ENCODE data around the gene PASK. TPM values are rescaled to one million over a fixed set of nuclear protein-coding genes. Genes with fewer than 3 reads are reported as not detected.

Gene PASK
- total and polyA plus RNA-seq, 7 donors: 1.4 to 16.4 (median 4.4) TPM

DNA sequence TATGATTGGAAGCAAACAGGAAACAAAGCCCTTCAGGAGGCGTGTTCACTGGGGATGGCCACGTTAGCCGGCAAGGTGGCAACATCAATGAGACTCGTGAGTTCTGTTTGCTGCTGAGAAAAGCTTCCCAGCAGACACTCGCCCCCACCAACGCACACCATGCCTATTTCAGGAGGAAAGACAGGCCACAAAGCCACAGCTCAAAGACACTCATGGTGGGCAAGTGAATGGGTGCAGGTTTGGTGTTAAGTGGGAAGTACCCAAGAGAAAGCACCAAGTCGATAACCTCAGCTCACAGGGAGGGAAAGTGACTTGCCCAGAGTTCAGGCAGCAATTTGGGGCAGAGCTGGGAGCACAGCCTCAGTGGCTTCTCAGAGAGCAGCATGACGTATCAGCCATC is 36.7 kb downstream of the PASK start:
- H3K27me3 ChIP-seq: no peaks in the 10 kb centered on the region
- no peaks in the 10 kb centered on the region for H3K4me1 ChIP-seq
- intact Hi-C loops (cut with DNase I): no loop called here
- no peaks in the 10 kb centered on the region for H3K36me3 ChIP-seq
- no peaks in the 10 kb centered on the region for H3K9me3 ChIP-seq
- H3K27ac ChIP-seq: no peak overlapping the region
- peak; percentile 13 for DNase-seq
- no peak overlapping the region for H3K4me3 ChIP-seq
- 81% methylated on average over 8 of the region's 8 CpGs for WGBS, 2 donors
- no peak for TF ChIP-seq POLR2AphosphoS5 (IDR thresholded peaks at IDR 0.05)
- TF ChIP-seq, protein P1, sequence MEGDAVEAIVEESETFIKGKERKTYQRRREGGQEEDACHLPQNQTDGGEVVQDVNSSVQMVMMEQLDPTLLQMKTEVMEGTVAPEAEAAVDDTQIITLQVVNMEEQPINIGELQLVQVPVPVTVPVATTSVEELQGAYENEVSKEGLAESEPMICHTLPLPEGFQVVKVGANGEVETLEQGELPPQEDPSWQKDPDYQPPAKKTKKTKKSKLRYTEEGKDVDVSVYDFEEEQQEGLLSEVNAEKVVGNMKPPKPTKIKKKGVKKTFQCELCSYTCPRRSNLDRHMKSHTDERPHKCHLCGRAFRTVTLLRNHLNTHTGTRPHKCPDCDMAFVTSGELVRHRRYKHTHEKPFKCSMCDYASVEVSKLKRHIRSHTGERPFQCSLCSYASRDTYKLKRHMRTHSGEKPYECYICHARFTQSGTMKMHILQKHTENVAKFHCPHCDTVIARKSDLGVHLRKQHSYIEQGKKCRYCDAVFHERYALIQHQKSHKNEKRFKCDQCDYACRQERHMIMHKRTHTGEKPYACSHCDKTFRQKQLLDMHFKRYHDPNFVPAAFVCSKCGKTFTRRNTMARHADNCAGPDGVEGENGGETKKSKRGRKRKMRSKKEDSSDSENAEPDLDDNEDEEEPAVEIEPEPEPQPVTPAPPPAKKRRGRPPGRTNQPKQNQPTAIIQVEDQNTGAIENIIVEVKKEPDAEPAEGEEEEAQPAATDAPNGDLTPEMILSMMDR (IDR thresholded peaks at IDR 0.05): no peak
- TF ChIP-seq POLR2A (IDR thresholded peaks at IDR 0.05): no peak
- TF ChIP-seq EP300 (IDR thresholded peaks at IDR 0.05): no peak

DNA sequence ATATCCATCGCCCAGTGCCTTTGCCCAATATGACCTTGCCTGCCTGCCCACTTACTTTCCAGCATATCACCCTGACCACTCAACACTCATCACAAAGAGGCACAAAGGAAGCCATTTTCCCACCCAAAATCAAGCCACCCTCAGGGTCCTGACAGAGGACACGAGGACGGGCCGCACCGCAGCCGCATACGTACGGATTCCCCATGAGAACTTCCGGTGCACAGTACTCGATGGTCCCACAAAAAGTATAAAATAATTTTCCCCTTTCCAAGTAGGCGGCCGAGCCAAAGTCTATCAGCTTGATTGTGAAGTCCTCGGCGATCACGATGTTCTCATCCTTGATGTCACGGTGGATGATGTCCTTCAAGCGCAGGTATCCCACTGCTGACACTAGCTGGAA is 37.2 kb downstream of the PASK start:
- Histone ChIP-seq H3K4me3 (no peak overlapping the region), H3K4me1 (no peaks in the 10 kb centered on the region)
- 90 to 94% methylated on average over 17 of the region's 17 CpGs for whole genome bisulfite sequencing, 2 donors

DNA sequence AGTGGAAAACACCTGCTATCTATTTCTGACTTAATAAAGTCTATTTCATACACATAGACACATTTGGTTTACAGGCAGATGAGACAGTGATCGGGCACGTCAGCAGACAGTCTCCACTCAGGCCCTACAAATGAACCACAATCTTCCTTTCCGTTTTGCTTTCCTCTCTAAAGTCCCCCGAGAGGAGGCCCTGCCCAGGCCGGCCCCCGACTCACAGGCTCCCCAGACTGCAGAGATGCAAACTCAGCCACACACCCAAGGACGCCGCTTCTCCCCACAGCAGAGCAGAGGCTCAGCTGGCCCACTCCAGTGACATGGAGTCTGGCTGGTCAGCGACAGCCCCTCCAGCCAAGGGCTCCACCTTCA is 37.8 kb downstream of the PASK start:
- TF ChIP-seq, protein P1 (IDR thresholded peaks at IDR 0.05): no peak
- TF ChIP-seq POLR2A (IDR thresholded peaks at IDR 0.05) (no peak), EP300 (IDR thresholded peaks at IDR 0.05) (no peak), POLR2AphosphoS5 (IDR thresholded peaks at IDR 0.05) (no peak)
- DNase-seq: peak; percentile 38
- H3K9me3 ChIP-seq: no peaks in the 10 kb centered on the region
- intact Hi-C loops (cut with DNase I): no loop called here
- H3K27ac ChIP-seq: no peak overlapping the region
- H3K4me3 ChIP-seq: no peak overlapping the region
- H3K27me3 ChIP-seq: no peaks in the 10 kb centered on the region
- no peaks in the 10 kb centered on the region for H3K36me3 ChIP-seq
- H3K4me1 ChIP-seq: no peaks in the 10 kb centered on the region
- 81 to 87% methylated on average over 9 of the region's 9 CpGs for WGBS, 2 donors

More for the DNA sequence above, 37.2 kb downstream of the PASK start:
- Histone ChIP-seq H3K9me3 (no peaks in the 10 kb centered on the region), H3K36me3 (no peaks in the 10 kb centered on the region), H3K27ac (no peak overlapping the region), H3K27me3 (no peaks in the 10 kb centered on the region)
- intact Hi-C loops (cut with DNase I): no loop called here
- DNase-seq: peak; percentile 15
- TF ChIP-seq EP300 (IDR thresholded peaks at IDR 0.05) (no peak), POLR2AphosphoS5 (IDR thresholded peaks at IDR 0.05) (no peak), POLR2A (IDR thresholded peaks at IDR 0.05) (no peak)
- TF ChIP-seq, protein P1 (IDR thresholded peaks at IDR 0.05): no peak

DNA sequence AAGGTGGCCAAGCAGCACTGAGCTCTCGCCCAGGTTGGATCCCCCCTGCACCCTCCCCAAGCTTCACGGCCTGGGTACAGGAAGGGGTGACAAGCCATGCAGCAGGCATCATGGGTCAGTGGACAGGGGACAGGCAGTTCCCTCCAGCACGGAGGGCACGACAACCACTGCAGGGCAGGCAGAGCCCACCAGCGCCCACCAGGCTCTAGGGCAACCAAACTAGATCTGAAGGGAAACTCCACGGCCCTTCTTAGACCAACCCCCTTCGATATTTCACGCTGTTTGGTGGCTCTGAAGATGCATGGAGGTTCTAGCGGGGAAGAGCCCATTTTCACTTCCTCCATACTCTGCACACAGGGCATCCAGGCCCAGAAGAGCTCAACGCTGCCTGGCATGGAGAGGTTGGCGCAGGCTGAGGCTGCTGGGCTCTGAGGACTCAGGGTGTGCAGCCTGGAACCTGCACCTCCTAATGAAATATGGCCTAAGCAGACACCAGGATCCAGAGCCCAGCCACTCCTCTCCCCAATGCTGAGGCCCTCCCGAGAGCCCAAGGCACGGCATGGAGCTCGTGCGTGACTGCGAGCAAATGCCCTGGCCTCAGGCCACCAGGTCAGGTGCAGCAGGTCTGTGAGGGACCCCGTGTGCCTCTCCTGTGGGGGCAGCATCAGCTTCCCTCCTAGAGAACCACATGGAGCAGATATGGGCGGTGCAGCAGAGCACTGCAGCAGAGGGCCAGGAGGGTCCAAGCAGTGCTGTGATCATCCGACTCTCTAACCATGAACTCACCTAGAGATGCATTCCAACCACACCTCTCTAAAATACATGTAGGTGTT is 38.4 kb downstream of the PASK start:
- Histone ChIP-seq H3K9me3 (no peaks in the 10 kb centered on the region), H3K4me3 (no peak overlapping the region), H3K27ac (no peak overlapping the region), H3K36me3 (no peaks in the 10 kb centered on the region), H3K27me3 (no peaks in the 10 kb centered on the region), H3K4me1 (no peaks in the 10 kb centered on the region)
- WGBS, 2 donors: 80 to 89% methylated on average over 19 of the region's 19 CpGs
- DNase-seq: peak; percentile 33
- intact Hi-C loops (cut with DNase I): no loop called here
- TF ChIP-seq, protein P1 (IDR thresholded peaks at IDR 0.05): no peak
- no peak for TF ChIP-seq POLR2AphosphoS5 (IDR thresholded peaks at IDR 0.05)

All from sigmoid colon (tissue), 7 donors.